Neuronal stem cell (in vitro differentiated cells): ENCODE data around the gene ZSWIM4. TPM values are rescaled to one million over a fixed set of nuclear protein-coding genes. Genes with fewer than 3 reads are reported as not detected.
A peak's percentile ranks its signal among the peaks of the same experiment; 100 is the strongest.

Experiments used
- small RNA-seq: library from polyadenylated mRNA; stranded (forward); fragments of <200 nt; extraction: miRNeasy Mini kit (QIAGEN cat#:217004); gene quantifications from one replicate; pipeline ENCODE3, GENCODE V24; 2013; ENCODE audit not compliant: insufficient read depth

ZSWIM4 gene

Small RNAs within 50 kb of the gene (small RNA-seq; reads per million reads assigned to genes)
- gene MIR181C: 35.1 reads per million, percentile 89 among the genes with 10 or more reads in this experiment
- gene MIR181D: 42.2 reads per million, percentile 91 among the genes with 10 or more reads in this experiment
- not detected for gene RN7SL619P
